GM10847 (cell line): ENCODE measurements around the gene SHC3.

Experiments used
- POLR2A ChIP-seq: IDR thresholded peaks from 2 replicates; pipeline ENCODE4 v1.6.1; 2011; ENCODE audit not compliant: insufficient read length; ENCODE audit errors: extremely low read depth

SHC3 gene

DNA sequence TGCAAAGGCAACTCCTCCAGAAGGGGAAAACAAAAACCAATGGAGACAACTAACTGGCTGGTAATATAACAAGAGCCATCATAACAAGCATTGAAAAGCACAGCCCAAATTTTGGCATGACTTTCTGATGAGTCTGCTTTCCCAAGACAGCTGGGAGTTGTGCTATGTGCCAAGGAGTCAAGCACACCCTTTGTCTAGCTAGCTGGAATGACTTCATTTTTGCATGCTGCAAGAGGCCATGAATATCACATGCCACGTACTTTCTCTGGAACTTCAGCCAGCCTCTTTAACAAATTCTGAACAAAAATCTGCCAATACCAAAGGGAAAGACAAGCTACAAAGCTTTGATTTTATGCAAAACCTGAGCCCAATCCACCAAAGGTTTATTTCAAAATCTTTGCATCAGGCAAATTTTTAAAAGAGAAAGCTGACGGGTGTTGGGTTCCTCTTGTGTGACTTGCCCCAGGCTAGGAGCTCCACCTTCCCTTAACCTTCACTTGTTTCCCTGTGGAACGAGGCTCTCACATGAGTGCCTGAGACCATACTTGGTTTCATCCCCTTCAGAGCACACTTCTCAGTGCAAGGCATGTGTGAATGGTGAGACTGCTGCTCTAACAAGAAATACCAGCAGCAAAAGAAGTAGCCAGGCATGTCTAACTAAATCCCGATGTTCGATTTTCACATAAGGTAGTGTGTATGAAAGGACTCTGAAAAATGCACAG, 140.1 kb downstream of the SHC3 start:
- TF ChIP-seq POLR2A = no peak

DNA sequence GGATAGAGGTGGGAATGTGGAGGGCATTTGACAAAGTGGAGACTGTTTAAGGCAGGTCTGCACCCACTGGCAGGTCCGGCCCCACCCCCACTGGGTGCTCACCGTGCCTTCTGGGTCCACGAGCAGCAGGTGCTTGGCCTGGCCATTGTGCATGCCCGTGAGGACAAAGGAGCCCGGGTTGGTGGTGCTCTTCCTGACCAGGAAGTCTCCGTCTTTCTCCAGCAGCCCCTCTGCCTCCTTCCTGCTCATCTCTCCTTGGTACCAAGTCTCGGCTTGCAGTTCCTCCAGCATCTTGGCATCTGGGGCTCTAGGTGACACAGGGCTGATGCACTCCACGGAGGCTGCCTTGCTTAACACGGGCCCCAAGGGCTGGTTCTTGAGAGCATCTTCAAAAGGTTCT, 140.7 kb downstream of the SHC3 start:
- no peak for TF ChIP-seq POLR2A

DNA sequence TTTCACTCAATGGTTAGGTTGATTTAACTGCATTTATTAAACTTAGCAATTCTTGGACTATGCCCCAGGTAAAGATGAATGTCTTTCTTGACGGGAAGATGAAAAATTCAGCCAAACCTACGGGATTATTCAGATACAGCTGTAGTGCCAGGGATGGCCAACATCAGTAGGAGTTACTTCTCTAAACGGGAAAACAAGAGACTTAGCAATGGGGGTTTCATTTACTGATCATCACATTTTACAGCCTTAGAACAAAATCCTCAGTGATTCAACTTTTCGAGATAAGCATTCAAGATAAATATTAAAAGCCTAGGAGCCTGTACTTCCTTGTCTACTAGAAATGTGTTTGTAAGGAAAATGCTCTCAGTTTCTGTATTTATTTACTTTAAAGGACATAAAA, 141.3 kb downstream of the SHC3 start:
- no peak for TF ChIP-seq POLR2A

DNA sequence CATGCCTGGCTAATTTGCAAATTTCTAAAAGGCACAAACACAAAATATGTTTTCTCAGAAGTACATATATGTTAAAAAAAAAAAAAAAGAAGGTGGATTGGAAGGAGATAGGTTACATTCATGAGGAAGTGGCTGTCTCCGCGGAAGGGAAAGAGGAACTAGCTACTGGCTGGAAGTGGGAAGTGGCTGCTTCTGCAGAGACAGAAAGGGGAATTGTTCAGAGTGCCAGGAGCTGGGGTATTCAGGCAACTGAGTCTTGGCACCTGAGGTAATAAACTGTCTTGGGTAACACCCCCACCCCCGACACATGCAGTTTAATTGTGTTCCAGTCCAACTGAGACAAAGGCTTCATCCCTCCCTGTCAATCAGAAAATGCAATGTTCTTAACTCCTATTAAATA, 141.7 kb downstream of the SHC3 start:
- TF ChIP-seq POLR2A = no peak

DNA sequence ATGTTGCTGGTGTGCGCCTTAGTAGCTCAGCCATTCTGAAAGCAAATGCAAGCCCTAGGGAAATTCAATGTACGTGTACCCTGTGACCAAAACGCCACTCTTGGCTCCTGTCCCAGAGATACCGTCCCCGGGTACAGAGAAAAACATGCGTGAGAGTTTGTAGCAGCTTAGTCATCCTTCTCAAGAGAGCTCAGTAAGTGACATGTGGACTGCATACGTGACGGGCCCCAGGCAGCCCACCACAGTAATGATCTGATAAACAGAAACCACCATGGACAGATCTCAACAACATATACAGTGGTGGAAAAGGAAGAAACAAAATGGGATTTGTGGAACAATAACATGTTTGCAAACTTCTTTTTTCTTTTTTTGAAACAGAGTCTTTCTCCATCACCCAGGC, 142.2 kb downstream of the SHC3 start:
- TF ChIP-seq POLR2A = no peak

DNA sequence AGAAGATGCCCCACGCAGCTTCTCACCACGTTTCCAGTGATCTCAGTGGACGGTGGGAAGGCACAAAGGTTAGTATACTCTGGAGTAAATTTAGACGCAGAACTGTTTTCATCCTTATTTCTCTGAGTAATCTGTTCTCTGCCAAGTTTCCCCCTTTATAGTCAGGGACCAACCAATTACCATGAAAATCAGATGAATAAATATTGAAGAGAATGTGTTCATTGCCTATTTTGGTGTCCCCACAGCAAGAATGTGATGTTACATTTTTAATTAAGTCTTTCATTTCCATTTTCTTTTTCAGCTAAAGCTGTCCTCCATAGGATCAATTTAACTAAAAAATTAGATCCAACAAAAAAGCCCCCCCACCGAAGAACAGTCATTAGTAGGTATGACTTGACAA, 146.0 kb downstream of the SHC3 start:
- no peak for TF ChIP-seq POLR2A

DNA sequence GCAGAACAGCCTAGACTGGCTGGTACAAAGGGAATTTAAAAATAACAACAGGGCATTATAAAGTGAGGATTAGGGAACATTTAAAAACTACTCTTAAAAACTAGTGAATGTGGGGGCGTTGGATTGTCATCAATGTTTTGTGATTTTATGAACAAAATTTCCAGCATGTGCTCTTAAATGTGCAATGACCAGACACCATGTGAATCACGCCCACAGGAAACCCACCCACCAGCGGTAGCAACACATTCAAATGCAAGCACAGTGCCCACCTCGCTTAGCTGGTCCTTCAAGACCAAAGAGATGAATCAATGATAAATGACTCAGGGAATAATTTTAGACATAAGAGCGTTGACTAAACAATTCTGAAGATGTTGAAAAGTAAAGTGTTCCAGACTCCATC, 146.4 kb downstream of the SHC3 start:
- TF ChIP-seq POLR2A = no peak

DNA sequence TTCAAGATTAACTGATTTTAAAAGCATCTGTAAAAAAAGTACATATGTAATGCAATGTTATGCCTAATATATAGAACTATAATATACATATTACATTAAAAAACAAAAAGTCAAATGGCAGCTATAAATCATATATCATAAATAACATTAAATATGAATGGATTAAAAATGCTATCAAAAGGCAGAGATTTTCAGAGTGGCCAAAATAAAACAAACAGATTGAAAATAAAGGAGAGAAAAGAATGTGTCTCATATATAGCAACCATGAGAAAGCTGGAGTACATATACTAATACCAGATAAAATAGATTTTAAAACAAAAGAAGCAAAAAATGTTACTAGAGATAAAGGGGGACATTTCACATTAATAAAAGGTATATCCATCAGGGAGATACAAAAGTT, 148.8 kb downstream of the SHC3 start:
- no peak for TF ChIP-seq POLR2A

DNA sequence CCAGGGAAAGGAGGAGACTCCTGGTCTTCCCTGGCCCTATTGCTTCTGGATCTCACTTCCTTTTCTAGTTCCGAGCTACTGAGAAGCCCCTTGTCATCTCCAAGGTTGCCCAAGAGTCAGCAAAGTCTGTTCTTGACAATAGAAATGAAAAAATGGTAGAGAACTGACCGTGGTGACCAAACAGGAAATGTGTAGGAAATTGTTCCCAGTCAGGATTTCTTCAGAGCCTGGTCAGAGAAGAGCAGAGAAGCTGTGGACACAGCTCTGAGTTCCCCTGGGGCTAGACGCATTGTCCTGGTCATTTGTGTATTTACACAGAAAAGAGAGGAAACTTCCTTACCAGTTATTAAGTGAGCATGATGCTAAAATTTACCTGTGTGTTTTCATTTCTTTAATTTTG, 151.7 kb downstream of the SHC3 start:
- no peak for TF ChIP-seq POLR2A

DNA sequence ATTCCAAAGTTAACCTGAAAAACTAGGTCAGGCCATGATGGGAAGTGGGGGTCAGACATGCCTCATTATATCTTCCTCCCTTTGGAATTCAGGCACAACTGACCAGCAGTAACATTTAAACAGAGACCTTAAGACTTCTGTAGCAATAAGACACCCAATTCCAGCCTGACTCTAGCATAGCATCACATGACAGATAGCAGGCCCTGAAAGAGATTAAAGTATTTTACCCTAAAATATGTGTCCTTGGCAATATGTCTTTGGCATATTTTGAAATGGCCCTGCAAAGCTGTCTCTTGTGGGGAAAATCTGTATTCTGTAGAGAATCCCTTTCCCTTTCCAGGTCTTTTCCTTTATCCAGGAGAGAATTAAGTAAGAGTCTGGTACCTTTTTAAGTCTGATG, 153.1 kb downstream of the SHC3 start:
- no peak for TF ChIP-seq POLR2A

DNA sequence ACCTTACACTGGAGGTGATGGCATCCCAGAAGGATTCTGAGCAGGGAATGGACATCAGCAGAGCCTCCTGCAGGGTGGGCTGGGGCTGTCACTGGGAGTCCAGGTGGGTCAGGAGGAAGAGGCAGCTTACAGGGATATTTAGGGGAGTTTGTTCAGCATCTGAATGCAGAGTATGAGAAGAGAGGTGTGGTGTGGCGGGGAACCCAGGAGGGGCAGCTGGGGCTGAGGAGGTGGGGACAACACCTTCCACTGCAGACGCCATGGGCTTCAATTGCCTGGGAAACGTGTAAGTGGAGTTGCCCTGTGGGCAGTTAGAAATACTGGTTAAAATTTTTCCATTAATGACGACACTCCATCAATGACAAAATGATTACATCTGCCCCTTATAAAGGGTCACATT, 153.9 kb downstream of the SHC3 start:
- no peak for TF ChIP-seq POLR2A

DNA sequence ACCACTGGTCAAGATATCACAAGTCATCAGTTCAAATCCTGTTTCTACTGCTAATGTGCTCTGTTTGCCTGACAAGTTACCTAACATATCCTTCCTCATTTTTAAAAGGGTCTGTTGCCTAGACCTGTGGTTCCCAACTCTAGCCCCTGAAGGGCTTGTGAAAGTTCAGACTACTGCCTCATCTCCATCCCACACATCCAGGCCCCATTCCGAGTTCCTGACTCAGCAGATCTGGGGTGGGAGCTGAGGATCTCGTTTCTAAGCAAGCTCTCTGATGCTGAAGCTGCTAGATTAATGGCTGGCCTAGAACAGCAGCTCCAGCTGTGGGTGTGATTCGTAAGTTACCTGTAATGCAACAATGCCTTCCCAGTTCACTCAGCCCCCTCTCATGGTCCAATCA, 154.9 kb downstream of the SHC3 start:
- TF ChIP-seq POLR2A = no peak

DNA sequence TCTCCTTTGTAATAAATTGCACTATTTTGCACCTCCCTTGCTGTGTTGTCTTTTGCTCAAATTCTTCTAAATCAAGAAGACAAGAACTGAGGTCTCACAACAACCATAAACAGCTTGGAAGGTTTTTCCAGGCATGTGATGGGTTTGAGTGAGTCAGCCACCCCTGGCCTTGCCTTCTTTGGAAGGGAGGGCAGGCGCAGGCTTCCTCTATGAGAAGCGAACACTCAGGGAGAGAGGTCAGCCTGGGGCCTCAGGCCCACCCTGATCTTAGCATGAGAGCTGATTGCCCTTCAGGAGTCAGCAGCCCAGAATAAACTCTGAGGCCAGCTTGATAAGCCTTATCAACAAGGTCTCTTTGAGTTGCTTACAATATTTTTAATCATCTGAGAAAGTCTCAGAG, 155.7 kb downstream of the SHC3 start:
- TF ChIP-seq POLR2A = no peak

DNA sequence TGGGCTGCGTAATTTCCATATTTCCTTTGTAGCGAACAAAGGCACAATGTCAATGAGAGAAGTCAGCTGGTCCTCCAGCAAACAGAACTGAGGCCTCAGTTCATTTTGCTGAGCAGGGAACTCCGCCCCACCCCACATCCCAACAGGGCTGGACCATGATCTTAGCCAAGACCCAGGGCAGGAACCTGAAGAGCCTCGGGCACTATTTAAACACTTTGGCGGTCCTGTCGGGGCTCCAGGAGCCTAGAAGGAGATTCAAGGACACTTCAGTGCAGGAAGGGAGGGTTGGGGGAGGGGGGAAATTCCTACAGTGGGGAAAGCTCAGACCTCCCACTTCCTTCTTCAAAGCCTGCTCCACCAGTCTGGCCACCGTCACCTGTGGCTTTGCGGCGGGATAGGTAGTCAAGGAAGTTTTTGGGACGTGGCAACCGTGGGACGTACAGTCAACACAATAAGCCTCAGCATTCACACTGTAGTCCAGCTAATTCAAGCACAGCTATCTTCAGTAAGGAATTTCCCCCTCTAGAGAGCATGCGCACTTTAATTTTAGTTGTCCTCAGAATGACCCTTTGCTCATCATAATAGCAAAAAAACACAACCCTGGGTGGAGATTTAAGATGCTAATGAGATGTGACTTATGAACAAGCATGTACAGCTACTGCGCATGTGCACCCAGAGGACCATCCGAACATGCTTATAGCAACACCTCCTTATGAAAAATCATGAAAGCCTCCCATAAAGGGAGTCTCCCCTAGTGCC, 156.4 kb downstream of the SHC3 start:
- TF ChIP-seq POLR2A = no peak

DNA sequence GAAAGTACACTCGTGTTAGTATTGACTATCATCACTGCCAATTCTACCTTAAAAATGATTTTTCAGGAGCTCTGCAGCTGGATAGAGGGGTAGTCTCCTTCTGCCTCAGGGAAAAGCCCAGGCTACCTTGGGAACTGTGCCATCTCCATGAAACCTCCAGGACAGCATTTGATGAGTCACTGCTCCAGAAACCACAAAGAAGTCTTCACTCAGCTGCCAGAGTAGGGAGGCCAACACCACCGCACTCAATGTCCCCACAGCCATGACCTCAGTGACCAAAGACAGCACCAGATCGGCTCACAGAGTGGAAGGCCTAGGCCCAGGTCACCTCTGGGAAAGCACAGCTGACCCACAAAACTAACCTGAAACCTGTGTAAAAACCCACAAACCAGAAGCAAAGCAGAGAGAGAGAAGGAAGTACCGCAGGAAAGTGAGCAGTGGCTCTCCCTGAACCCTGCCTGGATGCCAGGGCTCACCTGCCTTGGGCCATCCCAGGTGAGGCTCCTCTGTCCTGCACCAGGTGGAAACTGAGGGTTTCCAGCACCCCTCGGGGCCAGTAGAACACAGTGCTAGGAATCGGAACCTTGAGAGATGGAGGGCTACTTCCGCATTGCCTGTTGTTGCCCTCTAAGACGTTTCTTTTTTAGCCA, 157.3 kb downstream of the SHC3 start:
- TF ChIP-seq POLR2A = no peak

DNA sequence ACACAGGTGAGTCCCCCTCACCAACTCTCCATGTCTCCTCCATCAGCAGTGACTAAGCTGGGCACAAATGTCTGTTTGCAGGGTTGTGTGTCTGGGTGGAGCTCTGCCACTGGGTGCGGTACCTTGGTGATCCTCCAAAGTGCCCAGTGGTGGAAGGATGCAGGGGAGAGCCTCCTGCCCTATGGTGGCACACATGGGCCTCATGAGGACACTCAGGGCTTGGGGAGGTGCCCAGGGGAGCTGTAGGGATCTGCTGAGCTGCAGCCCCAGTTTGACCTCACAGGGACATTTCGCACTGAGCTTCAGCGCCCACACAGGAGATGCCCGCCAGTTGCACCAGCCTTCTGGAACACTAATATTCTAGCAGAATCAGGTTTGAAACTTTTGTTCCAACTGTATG, 157.9 kb downstream of the SHC3 start:
- TF ChIP-seq POLR2A = no peak
